Stimulated activated CD4-positive, alpha-beta T cell treated with anti-CD3 and anti-CD28 coated beads, Interleukin-2, amount 100 ng/mL, for 4 hours (primary cell): ENCODE measurements around the gene THSD4.
"Not testable (repeated sequence)": the region's sequence is repeated elsewhere in the genome, so short reads cannot be mapped to it uniquely, and the experiment has no call there.

Experiments used
- DNase-seq: peaks from one replicate; pipeline ENCODE4 v3.0.0-alpha.2; 2020; ENCODE audit warnings: low read depth

Gene THSD4

GRCh38 chr15:71658827-71659729 is 543.8 kb downstream of the THSD4 start:
- no peak for DNase-seq

DNA sequence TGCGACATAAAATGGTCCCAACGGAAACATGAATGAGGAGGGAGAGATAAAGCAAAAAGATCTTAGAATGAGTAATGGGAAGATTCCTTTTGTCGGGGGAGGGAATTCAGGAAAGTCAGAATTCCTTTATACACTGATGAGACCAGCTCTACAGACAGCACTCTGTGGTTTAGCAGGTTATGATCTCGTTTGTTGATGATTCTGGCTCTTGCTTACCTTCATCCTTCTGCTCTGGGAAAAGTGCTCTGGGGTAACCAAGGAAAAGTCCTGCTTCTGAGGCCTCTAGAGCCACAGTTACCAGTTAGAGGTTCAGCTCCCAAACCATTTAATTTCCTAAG is 544.4 kb downstream of the THSD4 start:
- DNase-seq, result no peak

DNA sequence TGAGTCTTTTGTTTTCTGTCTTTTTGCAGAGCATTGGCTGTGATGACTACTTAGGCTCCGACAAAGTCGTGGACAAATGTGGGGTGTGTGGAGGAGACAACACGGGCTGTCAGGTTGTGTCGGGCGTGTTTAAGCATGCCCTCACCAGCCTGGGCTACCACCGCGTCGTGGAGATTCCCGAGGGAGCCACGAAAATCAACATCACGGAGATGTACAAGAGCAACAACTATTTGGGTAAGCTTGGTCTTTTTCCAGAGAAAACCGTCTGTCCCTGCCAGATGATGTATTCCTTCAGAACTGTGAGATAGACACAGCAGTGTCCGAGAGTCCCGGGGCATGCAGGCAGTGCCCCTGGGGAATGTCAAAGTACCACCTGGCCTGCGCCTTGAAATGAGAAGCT is 545.2 kb downstream of the THSD4 start:
- no peak for DNase-seq

DNA sequence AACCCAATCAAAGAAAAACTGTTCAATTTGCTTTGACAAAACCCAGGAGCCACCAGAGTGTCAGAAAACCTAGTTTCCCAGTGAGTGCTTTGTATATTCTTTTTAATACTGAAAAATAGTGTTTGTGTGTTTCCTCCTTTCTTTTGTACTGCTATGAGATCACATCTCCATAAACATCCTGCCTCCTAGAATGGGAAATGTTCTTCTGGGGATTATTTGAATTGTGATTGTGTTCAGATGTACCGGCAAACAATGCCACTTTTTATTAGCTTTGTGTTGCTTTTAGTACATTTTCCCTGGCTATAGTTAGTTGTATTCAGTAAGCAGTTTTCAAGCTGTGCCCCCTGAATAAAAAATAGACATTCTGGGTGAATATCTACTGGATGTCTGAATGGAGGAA is 547.0 kb downstream of the THSD4 start:
- DNase-seq, result no peak

DNA sequence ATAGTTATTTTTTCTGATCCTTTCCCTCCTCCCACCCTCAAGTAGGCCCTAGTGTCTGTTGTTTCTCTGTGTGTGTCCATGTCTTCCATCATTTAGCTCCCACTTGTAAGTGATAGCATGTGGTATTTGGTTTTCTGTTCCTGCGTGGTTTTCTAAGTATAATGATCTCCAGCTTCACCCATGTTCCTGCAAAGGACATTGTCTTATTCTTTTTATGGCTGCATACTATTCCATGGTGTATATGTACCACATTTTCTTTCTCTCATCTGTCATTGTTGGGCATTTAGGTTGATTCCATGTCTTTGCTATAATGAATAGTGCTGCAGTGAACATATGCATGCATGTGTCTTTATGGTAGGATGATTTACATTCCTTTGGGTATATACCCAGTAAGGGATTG is 549.4 kb downstream of the THSD4 start:
- DNase-seq, result no peak

GRCh38 chr15:71666763-71667620 is 551.7 kb downstream of the THSD4 start:
- no peak for DNase-seq

- no peak for DNase-seq
Measured at GRCh38 chr15:71669688-71670087, 554.4 kb downstream of the THSD4 start.

GRCh38 chr15:71670222-71670621 is 555.0 kb downstream of the THSD4 start:
- not testable (repeated sequence) for DNase-seq

DNA sequence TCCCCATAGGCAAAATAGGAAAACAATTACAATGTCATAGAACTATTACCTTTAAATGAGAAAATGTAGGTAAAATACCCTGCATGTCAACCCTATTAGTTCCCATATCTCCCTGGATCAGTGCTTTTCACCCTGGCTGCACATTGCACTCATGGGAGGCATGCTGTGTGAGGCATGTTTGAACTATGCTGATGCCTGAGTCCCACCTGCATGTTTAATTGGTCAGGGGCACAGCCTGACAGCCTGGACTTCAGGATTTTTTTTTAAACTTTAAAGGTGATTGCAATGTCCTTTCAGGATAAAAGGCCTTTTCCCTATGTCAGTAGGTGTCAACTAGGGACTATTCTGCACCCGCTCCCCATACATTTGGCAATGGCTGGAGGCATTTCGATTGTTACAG is 559.1 kb downstream of the THSD4 start:
- no peak for DNase-seq

DNA sequence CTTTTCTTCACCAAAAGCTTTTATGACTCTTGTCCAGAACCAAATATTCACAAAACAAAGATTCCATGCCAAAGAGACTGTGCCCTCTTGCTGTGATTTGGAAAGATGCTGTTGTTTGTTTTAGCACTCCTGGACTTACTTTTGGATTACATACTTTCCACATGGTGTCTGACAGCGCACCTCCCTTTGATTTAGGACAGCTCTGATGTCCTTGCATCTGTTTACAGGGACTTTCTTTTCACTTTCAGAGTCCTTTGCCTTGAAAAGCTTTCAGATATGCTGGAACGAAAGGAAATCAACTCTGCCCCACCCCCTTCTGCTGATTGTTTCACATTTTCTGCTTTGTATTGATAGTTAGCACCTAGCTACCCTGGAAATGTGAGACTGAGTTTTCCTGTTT is 562.1 kb downstream of the THSD4 start:
- no peak for DNase-seq

GRCh38 chr15:71677766-71678165 is 562.5 kb downstream of the THSD4 start:
- DNase-seq, result no peak

- DNase-seq, result no peak
Measured at GRCh38 chr15:71678191-71678590, 562.9 kb downstream of the THSD4 start.

- DNase-seq, result no peak
Measured at GRCh38 chr15:71678605-71679004, 563.3 kb downstream of the THSD4 start.

- DNase-seq, result no peak
Measured at GRCh38 chr15:71679223-71679792, 564.0 kb downstream of the THSD4 start.

GRCh38 chr15:71679793-71680353 is 564.6 kb downstream of the THSD4 start:
- DNase-seq, result no peak

DNA sequence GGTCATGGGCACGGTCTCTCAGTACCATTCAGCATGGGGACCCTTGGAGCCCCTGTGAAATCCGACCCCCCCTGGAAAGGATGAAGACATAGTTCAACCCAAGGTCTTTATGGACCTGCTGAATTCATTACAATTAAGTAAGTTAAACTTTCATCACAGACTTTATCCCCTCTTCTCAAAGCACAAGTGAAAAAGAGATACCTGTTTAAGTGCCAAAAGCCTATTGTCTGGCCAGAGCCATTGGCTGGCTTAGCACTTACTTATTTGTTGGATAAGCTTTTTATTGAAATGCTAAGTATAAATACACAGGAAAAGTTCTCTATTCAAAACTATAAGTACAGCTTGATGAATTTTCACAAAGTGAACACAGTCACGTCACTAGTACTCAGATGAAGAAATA is 566.7 kb downstream of the THSD4 start:
- no peak for DNase-seq

GRCh38 chr15:71683411-71684274 is 568.4 kb downstream of the THSD4 start:
- DNase-seq, result no peak

DNA sequence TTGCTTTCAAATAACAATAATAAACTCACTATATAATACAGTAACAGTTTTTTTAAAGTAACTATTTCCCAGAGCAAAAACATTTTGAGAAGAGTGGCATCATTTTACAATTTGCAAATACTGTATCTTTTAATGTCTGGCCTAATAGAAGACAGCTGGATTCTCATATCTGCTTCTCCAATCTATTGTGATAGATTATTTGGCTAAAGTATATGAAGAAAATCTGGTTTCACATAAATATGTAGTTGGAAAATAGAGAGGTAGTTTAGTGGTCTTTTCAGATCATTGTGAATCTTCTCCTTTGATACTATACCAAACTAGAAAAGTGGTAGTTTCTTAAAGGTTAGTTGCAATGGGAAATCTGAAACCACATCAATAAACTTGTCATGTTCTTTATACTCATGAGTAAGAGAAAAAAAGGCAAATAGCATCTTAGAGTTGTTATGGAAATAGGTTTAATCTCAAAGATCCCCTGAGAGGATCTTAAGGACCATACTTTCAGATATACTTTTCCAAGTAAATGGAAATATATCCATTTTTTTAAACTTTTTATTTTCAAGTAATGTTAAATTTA is 570.2 kb downstream of the THSD4 start:
- no peak for DNase-seq

DNA sequence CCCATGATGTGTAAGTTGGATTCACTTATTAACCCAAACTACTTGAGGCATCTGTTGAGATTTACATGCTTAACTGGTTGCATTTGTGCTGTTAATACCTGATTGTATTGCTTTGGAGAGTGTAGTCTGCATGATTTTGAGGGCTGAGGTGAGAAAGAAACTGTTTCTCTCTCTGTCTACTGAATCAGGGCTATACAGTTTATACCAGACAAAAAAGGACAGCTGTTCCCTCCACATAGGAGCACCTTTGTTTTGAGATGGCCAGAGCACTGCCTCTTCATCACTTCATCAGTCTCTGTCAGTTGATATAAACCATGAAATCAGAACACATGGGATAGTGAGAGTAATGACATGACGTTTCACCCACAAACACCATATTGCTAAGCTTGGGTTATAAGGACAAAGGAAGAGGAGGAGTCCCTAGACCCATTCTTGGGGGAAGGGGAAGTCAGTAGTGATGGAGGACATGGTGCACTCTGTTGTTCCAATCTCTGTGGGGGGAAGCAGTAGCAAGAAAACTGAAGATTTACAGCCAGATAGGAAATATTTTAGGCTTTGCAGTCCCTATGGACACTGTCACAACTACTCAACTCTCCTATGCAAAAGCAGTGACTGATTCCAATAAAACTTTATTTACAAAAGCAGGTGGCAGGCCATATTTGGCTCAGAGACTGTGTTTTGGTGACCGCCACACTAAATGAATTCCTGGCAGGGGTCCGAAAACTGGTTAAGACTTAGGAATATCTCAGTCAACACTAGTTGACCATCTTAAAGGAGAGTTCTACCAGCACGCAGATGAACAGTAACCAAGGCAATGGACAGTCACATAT is 571.2 kb downstream of the THSD4 start:
- DNase-seq, result no peak

DNA sequence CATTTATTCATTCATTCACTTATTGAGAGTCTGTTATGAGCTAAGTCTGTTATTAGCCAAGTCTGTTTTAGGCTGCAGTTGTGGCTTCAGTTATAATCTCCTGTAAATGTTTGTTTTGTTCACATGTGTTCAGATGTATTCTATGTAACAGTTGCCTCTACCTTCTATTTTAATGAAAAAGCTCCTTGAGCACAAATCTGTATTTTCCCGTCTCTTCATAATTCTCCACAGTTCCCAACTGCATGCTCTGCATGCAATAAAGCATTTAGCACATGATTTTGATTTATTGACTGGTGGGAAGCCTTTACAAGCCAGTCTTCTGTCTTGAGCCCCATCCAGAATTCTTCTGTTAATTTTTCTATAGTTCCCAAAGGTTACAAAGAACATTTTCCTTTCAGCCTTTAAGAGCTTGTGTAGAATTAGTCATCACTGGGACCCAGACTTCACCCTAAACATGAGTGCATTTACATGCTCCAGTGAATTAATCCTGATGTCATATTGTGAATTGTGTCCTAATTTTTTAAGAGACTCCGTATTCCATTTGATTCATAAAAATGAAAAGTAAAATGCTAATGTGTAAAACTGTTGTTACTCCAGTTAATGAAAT is 572.7 kb downstream of the THSD4 start:
- DNase-seq, result no peak
